H9 (cell line): ENCODE results near the gene DHCR7. TPM values are rescaled to one million over a fixed set of nuclear protein-coding genes. Genes with fewer than 3 reads are reported as not detected.

Experiments used
- DNase-seq: peaks from one replicate; pipeline ENCODE4 v3.0.0-alpha.2; 2017
- H2AFZ ChIP-seq: one replicate; pipeline ENCODE4 v1.6.1; 2013; ENCODE audit warnings: mild to moderate bottlenecking, low read length, control low read depth, moderate library complexity
- H2AK5ac ChIP-seq: 2 replicates; pipeline ENCODE4 v1.6.1; 2013; ENCODE audit warnings: low read length, control low read depth, mixed read lengths; ENCODE audit not compliant: insufficient read length
- H2BK120ac ChIP-seq: one replicate; pipeline ENCODE4 v1.6.1; 2013; ENCODE audit warnings: low read depth, mild to moderate bottlenecking, low read length, control low read depth, inconsistent platforms; ENCODE audit not compliant: poor library complexity, severe bottlenecking
- H2BK12ac ChIP-seq: 2 replicates; pipeline ENCODE4 v1.6.1; 2013; ENCODE audit warnings: low read length, control low read depth, mixed read lengths, low read depth; ENCODE audit not compliant: insufficient read length
- H2BK15ac ChIP-seq: 2 replicates; pipeline ENCODE4 v1.6.1; 2013; ENCODE audit warnings: low read depth, low read length, control low read depth
- H2BK20ac ChIP-seq: one replicate; pipeline ENCODE4 v1.6.1; 2013; ENCODE audit warnings: low read depth, mild to moderate bottlenecking, low read length, control low read depth, inconsistent platforms; ENCODE audit not compliant: poor library complexity, severe bottlenecking
- H2BK5ac ChIP-seq: 2 replicates; pipeline ENCODE4 v1.6.1; 2013; ENCODE audit warnings: low read length, control low read depth, mixed read lengths; ENCODE audit not compliant: insufficient read length
- H3K14ac ChIP-seq: 2 replicates; pipeline ENCODE4 v1.6.1; 2013; ENCODE audit warnings: low read length, control low read depth; ENCODE audit not compliant: insufficient read depth
- H3K18ac ChIP-seq: 2 replicates; pipeline ENCODE4 v1.6.1; 2013; ENCODE audit warnings: low read depth, mild to moderate bottlenecking, mixed read lengths, low read length, control low read depth; ENCODE audit not compliant: insufficient read length
- H3K23ac ChIP-seq: 2 replicates; pipeline ENCODE4 v1.6.1; 2013; ENCODE audit warnings: low read length, control low read depth, mixed read lengths, low read depth; ENCODE audit not compliant: insufficient read length
- H3K23me2 ChIP-seq: 2 replicates; pipeline ENCODE4 v1.6.1; 2013; ENCODE audit warnings: low read depth, mild to moderate bottlenecking, mixed read lengths, low read length, control low read depth; ENCODE audit not compliant: insufficient read length, poor library complexity, severe bottlenecking
- H3K27ac ChIP-seq: 2 replicates; pipeline ENCODE4 v1.5.1; 2013; ENCODE audit warnings: low read length, control low read depth, mixed read lengths, low read depth; ENCODE audit not compliant: insufficient read length
- H3K27me3 ChIP-seq: 2 replicates; pipeline ENCODE4 v1.6.1; 2013; ENCODE audit warnings: low read length, control low read depth, inconsistent platforms; ENCODE audit not compliant: insufficient read depth
- H3K4ac ChIP-seq: 2 replicates; pipeline ENCODE4 v1.6.1; 2013; ENCODE audit warnings: low read depth, mild to moderate bottlenecking, control low read depth, inconsistent platforms, low read length, moderate library complexity
- H3K4me1 ChIP-seq: 2 replicates; pipeline ENCODE4 v1.6.1; 2013; ENCODE audit warnings: low read length, control low read depth, inconsistent platforms; ENCODE audit not compliant: insufficient read depth
- H3K4me2 ChIP-seq: 2 replicates; pipeline ENCODE4 v1.6.1; 2013; ENCODE audit warnings: low read length, control low read depth, mixed read lengths; ENCODE audit not compliant: insufficient read length, insufficient read depth
- H3K56ac ChIP-seq: 2 replicates; pipeline ENCODE4 v1.6.1; 2013; ENCODE audit warnings: low read depth, mild to moderate bottlenecking, mixed read lengths, low read length, control low read depth; ENCODE audit not compliant: insufficient read length
- H3K79me1 ChIP-seq: 2 replicates; pipeline ENCODE4 v1.6.1; 2013; ENCODE audit warnings: low read depth, mild to moderate bottlenecking, moderate library complexity, low read length, control low read depth, inconsistent platforms; ENCODE audit not compliant: insufficient read depth, poor library complexity, severe bottlenecking
- H3K79me2 ChIP-seq: 2 replicates; pipeline ENCODE4 v1.6.1; 2013; ENCODE audit warnings: low read length, control low read depth, inconsistent platforms; ENCODE audit not compliant: insufficient read depth
- H3K9ac ChIP-seq: 2 replicates; pipeline ENCODE4 v1.6.1; 2013; ENCODE audit warnings: low read length, control low read depth, mixed read lengths; ENCODE audit not compliant: insufficient read length; ENCODE audit errors: extremely low read depth
- H3K9me3 ChIP-seq: one replicate; pipeline ENCODE4 v1.6.1; 2013; ENCODE audit warnings: low read depth, low read length, inconsistent platforms; ENCODE audit not compliant: control insufficient read depth
- H3T11ph ChIP-seq: one replicate; pipeline ENCODE4 v1.6.1; 2013; ENCODE audit warnings: mild to moderate bottlenecking, low read length, control low read depth, inconsistent platforms
- H4K20me1 ChIP-seq: one replicate; pipeline ENCODE4 v1.6.1; 2013; ENCODE audit not compliant: control insufficient read depth, insufficient read length, insufficient read depth
- H4K5ac ChIP-seq: 2 replicates; pipeline ENCODE4 v1.6.1; 2013; ENCODE audit warnings: low read depth, mild to moderate bottlenecking, mixed read lengths, low read length, control low read depth; ENCODE audit not compliant: insufficient read length
- H4K8ac ChIP-seq: replicated peaks from 2 replicates; pipeline ENCODE4 v1.6.1; 2013; ENCODE audit warnings: low read length, control low read depth, mixed read lengths, low read depth; ENCODE audit not compliant: insufficient read length
- H4K91ac ChIP-seq: 2 replicates; pipeline ENCODE4 v1.6.1; 2013; ENCODE audit warnings: low read depth, mild to moderate bottlenecking, moderate library complexity, mixed read lengths, low read length, control low read depth; ENCODE audit not compliant: insufficient read length
- H3K27ac Mint-ChIP-seq, 3 experiments: 2 replicates in 2 of 3; 3 replicates in 1 of 3; pipeline ENCODE4 v1.8.0; 2020 to 2021; ENCODE audit warnings: mixed read lengths in 3 of 3, mild to moderate bottlenecking in 1 of 3, moderate library complexity in 1 of 3
- H3K27me3 Mint-ChIP-seq: 2 replicates; pipeline ENCODE4 v1.8.0; 2021; ENCODE audit warnings: low read depth, mild to moderate bottlenecking, moderate library complexity, mixed read lengths
- H3K36me3 Mint-ChIP-seq, 3 experiments: 2 replicates in 2 of 3; 3 replicates in 1 of 3; pipeline ENCODE4 v1.8.0; 2020 to 2021; ENCODE audit warnings: low read depth in 3 of 3, mixed read lengths in 3 of 3; ENCODE audit not compliant: insufficient read depth in 1 of 3
- H3K4me1 Mint-ChIP-seq, 2 experiments: 2 replicates each; pipeline ENCODE4 v1.8.0; 2020; ENCODE audit warnings: mixed read lengths in 2 of 2
- H3K4me3 Mint-ChIP-seq, 2 experiments: 2 replicates in 1 of 2; 3 replicates in 1 of 2; pipeline ENCODE4 v1.8.0; 2020 to 2021; ENCODE audit warnings: mild to moderate bottlenecking in 2 of 2, mixed read lengths in 2 of 2, moderate library complexity in 1 of 2
- H3K9me3 Mint-ChIP-seq, 2 experiments: 2 replicates in 1 of 2; 3 replicates in 1 of 2; pipeline ENCODE4 v1.8.0; 2020; ENCODE audit warnings: mild to moderate bottlenecking in 2 of 2, mixed read lengths in 2 of 2, moderate library complexity in 1 of 2
- WGBS: extraction: QIAGEN DNeasy Blood & Tissue Kit; methylation state at CpG from one replicate; pipeline ENCODE4 v1.1.7; 2013; ENCODE audit warnings: missing lambda C conversion rate, low lambda C conversion rate, mixed read lengths; ENCODE audit not compliant: insufficient read length; ENCODE audit errors: extremely low coverage; 5-methylcytosine and 5-hydroxymethylcytosine counted together
- total RNA-seq: library from RNA; stranded (reverse); gene quantifications from 2 replicates; pipeline ENCODE4 v1.2.1, GENCODE V29; 2021
- TF ChIP-seq, protein P1 (sequence below): fragments of 200-600 bp; sonication (generic); conservative IDR thresholded peaks from 3 replicates; pipeline ENCODE4 v1.8.0; 2021; ENCODE audit warnings: antibody characterized with exemption, mild to moderate bottlenecking

DHCR7 gene
- total RNA-seq, 1 experiment from 2014 or later: 124 TPM

- no peak overlapping the region for H3T11ph ChIP-seq
- no peak overlapping the region for H2BK12ac ChIP-seq
- Mint-ChIP-seq H3K27ac (no peak overlapping the region), H3K4me3 (no peak overlapping the region), H3K27me3 (no peaks in the 10 kb centered on the region), H3K36me3 (peaks cover 24 to 76% (median 51%) of the 10 kb centered on the region in 3 experiments; a peak in 6 of 7 replicates), H3K9me3 (no peaks in the 10 kb centered on the region), H3K4me1 (peaks cover 4 to 6% of the 10 kb centered on the region in 2 experiments; a peak in 3 of 4 replicates)
- no peak overlapping the region for H3K4me2 ChIP-seq
- no peak overlapping the region for H4K91ac ChIP-seq
- no peaks in the 10 kb centered on the region for H3K23me2 ChIP-seq
- H3K4me1 ChIP-seq: no peaks in the 10 kb centered on the region
- H4K5ac ChIP-seq: no peak overlapping the region
- no peak overlapping the region for H3K4ac ChIP-seq
- H3K27me3 ChIP-seq: no peaks in the 10 kb centered on the region
- no peaks in the 10 kb centered on the region for H3K79me2 ChIP-seq
- no peak overlapping the region for H2AFZ ChIP-seq
- TF ChIP-seq, protein P1, sequence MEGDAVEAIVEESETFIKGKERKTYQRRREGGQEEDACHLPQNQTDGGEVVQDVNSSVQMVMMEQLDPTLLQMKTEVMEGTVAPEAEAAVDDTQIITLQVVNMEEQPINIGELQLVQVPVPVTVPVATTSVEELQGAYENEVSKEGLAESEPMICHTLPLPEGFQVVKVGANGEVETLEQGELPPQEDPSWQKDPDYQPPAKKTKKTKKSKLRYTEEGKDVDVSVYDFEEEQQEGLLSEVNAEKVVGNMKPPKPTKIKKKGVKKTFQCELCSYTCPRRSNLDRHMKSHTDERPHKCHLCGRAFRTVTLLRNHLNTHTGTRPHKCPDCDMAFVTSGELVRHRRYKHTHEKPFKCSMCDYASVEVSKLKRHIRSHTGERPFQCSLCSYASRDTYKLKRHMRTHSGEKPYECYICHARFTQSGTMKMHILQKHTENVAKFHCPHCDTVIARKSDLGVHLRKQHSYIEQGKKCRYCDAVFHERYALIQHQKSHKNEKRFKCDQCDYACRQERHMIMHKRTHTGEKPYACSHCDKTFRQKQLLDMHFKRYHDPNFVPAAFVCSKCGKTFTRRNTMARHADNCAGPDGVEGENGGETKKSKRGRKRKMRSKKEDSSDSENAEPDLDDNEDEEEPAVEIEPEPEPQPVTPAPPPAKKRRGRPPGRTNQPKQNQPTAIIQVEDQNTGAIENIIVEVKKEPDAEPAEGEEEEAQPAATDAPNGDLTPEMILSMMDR: no peak
- H3K9me3 ChIP-seq: no peaks in the 10 kb centered on the region
- no peak overlapping the region for H2BK15ac ChIP-seq
- no peak overlapping the region for H2BK120ac ChIP-seq
- H3K79me1 ChIP-seq: no peaks in the 10 kb centered on the region
- H3K23ac ChIP-seq: no peak overlapping the region
- no peak overlapping the region for H4K8ac ChIP-seq
- no peak overlapping the region for H3K14ac ChIP-seq
- H4K20me1 ChIP-seq: no peaks in the 10 kb centered on the region
- no peak overlapping the region for H3K9ac ChIP-seq
- no peak overlapping the region for H2BK20ac ChIP-seq
- no peak overlapping the region for H3K18ac ChIP-seq
- WGBS: no CpG with 5 or more reads among the region's 6 CpGs
- H3K56ac ChIP-seq: no peak overlapping the region
- H2BK5ac ChIP-seq: no peak overlapping the region
- no peak overlapping the region for H2AK5ac ChIP-seq
- H3K27ac ChIP-seq: no peak overlapping the region
- no peak for DNase-seq
Observed at GRCh38 chr11:71483692-71484091, 35.5 kb upstream of the DHCR7 start.
